Prostate gland (tissue), 2 donors: ENCODE results near the gene SEC14L6.

ENCODE experiments used
- CTCF ChIP-seq, 4 experiments: fragments of 200-600 bp in 2 of 4; fragments of 450-650 bp in 2 of 4; sonication (generic) in 2 of 4; IDR thresholded peaks; 1 replicate in 3 of 4; 2 replicates in 1 of 4; pipeline ENCODE4 v1.5.1; 2016 to 2019; ENCODE audit warnings: antibody characterized with exemption in 4 of 4, mild to moderate bottlenecking in 2 of 4, moderate library complexity in 2 of 4
- POLR2AphosphoS5 ChIP-seq: sonication (generic); formaldehyde crosslinking; IDR thresholded peaks from one replicate; pipeline ENCODE4 v1.6.1; 2017; ENCODE audit warnings: antibody characterized with exemption

GRCh38 chr22:30546616-30547015, at the start of gene SEC14L6:
- TF ChIP-seq CTCF (IDR thresholded peaks at IDR 0.05) (no peak), POLR2AphosphoS5 (no peak)
